Astrocyte of the cerebellum (primary cell): ENCODE results near the gene CREB5.
A peak's percentile ranks its signal among the peaks of the same experiment; 100 is the strongest.

Experiments used
- DNase-seq: peaks from one replicate; pipeline ENCODE4 v3.0.0-alpha.2; 2011; ENCODE audit warnings: low read depth
- H3K4me3 ChIP-seq: 2 replicates; pipeline ENCODE4 v1.5.1; 2011; ENCODE audit warnings: mild to moderate bottlenecking, low read depth, low read length, moderate library complexity
- CTCF ChIP-seq: IDR thresholded peaks from 2 replicates; pipeline ENCODE4 v1.5.1; 2012; ENCODE audit warnings: low read length, low read depth, moderate library complexity, mild to moderate bottlenecking; ENCODE audit errors: missing control alignments
- in situ Hi-C: cut with HindIII; loops from 2 replicates; pipeline ENCODE4 v1.10.0; 2017; ENCODE audit warnings: low sequenced_read_pairs

CREB5 gene

DNA sequence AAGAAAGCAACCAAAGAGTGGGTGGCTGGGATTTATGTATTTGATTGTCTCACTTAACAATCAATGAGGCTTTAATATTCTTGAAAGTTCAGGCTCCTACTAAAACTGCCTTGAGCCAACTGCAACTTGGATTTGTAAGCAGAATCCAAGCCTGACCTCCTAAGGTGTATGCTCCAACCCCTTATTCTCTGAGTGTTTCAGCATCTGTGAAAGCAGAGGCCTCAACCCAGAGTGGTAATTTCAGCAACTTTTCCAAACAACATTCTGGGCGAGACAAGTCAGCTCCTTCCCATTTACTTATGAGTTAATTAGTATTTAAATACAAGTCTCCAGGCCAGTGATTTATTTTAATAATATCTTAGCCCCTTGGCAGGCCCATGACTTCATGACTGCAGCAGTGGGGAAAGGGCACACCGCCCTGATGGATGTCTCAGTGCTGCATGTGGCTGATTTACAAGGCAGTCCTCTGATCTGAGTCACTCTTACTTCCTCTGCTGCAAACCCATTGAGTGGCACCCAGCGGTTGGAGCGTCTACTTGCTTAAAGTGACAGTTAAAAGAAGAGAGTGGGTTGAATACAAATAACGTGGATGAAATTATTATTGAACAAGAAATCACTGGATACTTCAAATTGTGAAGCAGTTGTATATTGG lies 336.7 kb downstream of the CREB5 start:
- no peak for TF ChIP-seq CTCF
- in situ Hi-C loops = no loop called here
- no peak overlapping the region for H3K4me3 ChIP-seq
- no peak for DNase-seq

DNA sequence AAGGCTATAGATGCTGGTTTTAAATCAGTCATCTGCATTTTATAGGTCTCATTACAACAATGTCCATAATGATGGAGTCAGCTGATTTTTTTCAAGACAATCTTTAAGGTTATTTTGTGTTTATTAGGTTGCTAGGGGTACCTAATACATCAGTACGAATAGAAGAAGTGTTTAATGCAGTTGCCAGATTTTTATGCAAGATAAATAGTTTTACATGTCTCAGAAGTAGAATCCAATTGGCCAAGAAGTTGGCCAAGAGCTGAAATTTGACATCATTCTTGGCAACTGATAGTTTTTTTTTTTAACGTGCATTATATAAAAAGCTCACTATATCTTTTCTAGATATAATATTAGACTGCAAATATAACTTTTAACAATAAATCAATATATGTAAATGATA lies 337.3 kb downstream of the CREB5 start:
- no peak for TF ChIP-seq CTCF
- DNase-seq = no peak
- no peak overlapping the region for H3K4me3 ChIP-seq
- in situ Hi-C loops = loop anchor here (5.0 kb wide), 1 partner anchor 43 kb away; no protein-coding TSS in a partner anchor

DNA sequence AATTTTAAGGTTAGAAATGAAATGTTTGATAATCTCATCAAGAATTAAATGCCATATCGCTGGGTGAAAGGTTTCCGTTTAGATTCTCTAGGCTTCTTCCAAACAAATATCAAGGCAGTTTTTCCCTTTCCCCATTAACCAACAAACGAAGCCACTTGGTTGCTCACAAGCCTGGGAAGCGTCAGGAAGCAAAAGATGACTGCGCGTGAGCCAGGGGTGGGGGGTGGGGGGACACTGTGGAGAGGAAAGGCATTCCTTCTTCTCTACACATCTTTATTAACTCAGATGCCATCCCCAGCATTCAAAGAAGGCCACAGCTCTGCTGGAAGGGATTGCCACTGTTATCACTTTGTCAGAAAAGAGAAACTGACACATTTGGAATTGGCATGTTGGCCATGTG lies 338.7 kb downstream of the CREB5 start:
- DNase-seq = no peak
- no peak overlapping the region for H3K4me3 ChIP-seq
- TF ChIP-seq CTCF = no peak
- in situ Hi-C loops = loop anchor here (5.0 kb wide), 1 partner anchor 41 kb away; no protein-coding TSS in a partner anchor

DNA sequence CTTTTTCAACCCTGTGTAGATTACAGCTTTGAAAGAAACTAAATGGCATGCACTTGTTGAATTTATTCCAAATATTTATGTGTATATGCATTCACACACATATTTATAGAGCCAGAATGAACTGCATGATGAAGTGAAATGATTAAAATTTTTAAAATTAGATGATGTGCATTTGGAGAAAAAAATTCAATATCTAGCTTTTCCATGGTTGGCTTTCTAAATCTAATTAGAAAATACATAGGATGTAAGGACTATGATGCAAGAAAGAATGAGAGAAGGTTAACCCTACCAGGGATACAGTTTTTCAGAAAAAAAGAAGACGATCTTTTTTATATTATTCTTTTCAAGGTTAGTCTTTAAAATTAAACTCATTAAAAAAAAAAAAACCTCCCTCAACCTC lies 341.3 kb downstream of the CREB5 start:
- in situ Hi-C loops = loop anchor here (5.0 kb wide), 1 partner anchor 39 kb away; no protein-coding TSS in a partner anchor
- no peak for DNase-seq
- H3K4me3 ChIP-seq = no peak overlapping the region
- no peak for TF ChIP-seq CTCF

GRCh38 chr7:28754027-28754426 lies 341.7 kb downstream of the CREB5 start:
- peak; percentile 51 for DNase-seq
- H3K4me3 ChIP-seq = no peak overlapping the region
- in situ Hi-C loops = loop anchor here (5.0 kb wide), 1 partner anchor 38 kb away; no protein-coding TSS in a partner anchor
- peak; percentile 28 for TF ChIP-seq CTCF

DNA sequence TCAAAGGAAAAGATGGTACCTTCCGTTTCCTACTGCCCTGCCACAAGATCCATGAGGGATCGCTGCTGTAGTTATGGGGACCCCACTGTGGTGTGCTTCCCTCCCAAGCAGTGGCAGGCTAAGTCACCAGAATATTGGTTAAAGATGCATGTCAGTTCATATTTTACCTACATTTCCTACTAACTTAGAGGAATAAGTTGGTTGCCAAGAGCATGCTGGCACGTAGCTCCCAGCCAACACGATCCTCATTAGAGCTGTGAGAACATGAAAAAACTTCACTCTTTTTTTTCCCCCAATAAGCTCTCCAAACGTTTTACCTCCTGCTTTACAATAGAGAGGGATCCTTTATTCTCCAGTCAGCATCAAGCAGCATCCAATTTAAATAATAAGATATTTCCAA lies 342.1 kb downstream of the CREB5 start:
- H3K4me3 ChIP-seq = no peak overlapping the region
- TF ChIP-seq CTCF = no peak
- in situ Hi-C loops = loop anchor here (5.0 kb wide), 1 partner anchor 38 kb away; no protein-coding TSS in a partner anchor
- no peak for DNase-seq
